Central memory CD8-positive, alpha-beta T cell (primary cell): Measurements from ENCODE around the gene RICTOR.

ENCODE experiments used
- ATAC-seq: fragments of 150-1000 bp; cut with Tn5 transposase; replicated peaks from 2 replicates; pipeline ENCODE4 v1.10.0; 2022; ENCODE audit warnings: mild to moderate bottlenecking, moderate FRiP score, moderate number of reproducible peaks; ENCODE audit not compliant: poor library complexity, severe bottlenecking; ENCODE audit errors: extremely low read depth
- DNase-seq, 2 donors: peaks; one replicate each; pipeline ENCODE4 v3.0.0; 2021; ENCODE audit warnings: low spot score in 2 of 2
- H3K27ac Mint-ChIP-seq: one replicate; pipeline ENCODE4 v1.8.0; 2022; ENCODE audit warnings: low read depth, mild to moderate bottlenecking, moderate library complexity, mixed read lengths
- H3K27me3 Mint-ChIP-seq: one replicate; pipeline ENCODE4 v1.8.0; 2022; ENCODE audit warnings: mixed read lengths
- H3K36me3 Mint-ChIP-seq: one replicate; pipeline ENCODE4 v1.8.0; 2022; ENCODE audit warnings: mild to moderate bottlenecking, moderate library complexity, mixed read lengths; ENCODE audit not compliant: insufficient read depth
- H3K4me1 Mint-ChIP-seq: one replicate; pipeline ENCODE4 v1.8.0; 2022; ENCODE audit warnings: mixed read lengths
- H3K4me3 Mint-ChIP-seq: one replicate; pipeline ENCODE4 v1.8.0; 2022; ENCODE audit warnings: mild to moderate bottlenecking, moderate library complexity, mixed read lengths
- H3K9me3 Mint-ChIP-seq: one replicate; pipeline ENCODE4 v1.8.0; 2022; ENCODE audit warnings: mixed read lengths

The RICTOR gene

GRCh38 chr5:39031041-39031440, 43.2 kb downstream of the RICTOR start:
- H3K4me1 Mint-ChIP-seq, result peaks cover 52% of the 10 kb centered on the region
- DNase-seq (no peak), ATAC-seq (no peak)
- H3K27me3 Mint-ChIP-seq, result no peaks in the 10 kb centered on the region
- H3K9me3 Mint-ChIP-seq, result no peaks in the 10 kb centered on the region
- H3K36me3 Mint-ChIP-seq, result peaks cover 14% of the 10 kb centered on the region
- no peak overlapping the region for H3K4me3 Mint-ChIP-seq
- H3K27ac Mint-ChIP-seq, result peak overlapping the region; percentile 8

- Mint-ChIP-seq H3K4me3 (no peak overlapping the region), H3K27me3 (no peaks in the 10 kb centered on the region), H3K27ac (peak overlapping the region; percentile 50), H3K36me3 (peaks cover 9% of the 10 kb centered on the region), H3K4me1 (peaks cover 54% of the 10 kb centered on the region), H3K9me3 (no peaks in the 10 kb centered on the region)
- DNase-seq (no peak), ATAC-seq (no peak)
These were observed 48.7 kb downstream of the RICTOR start for GRCh38 chr5:39025456-39025855.

GRCh38 chr5:39024884-39025283, 49.3 kb downstream of the RICTOR start:
- ATAC-seq (no peak), DNase-seq (no peak)
- H3K27ac Mint-ChIP-seq, result peak overlapping the region; percentile 50
- no peak overlapping the region for H3K4me3 Mint-ChIP-seq
- no peaks in the 10 kb centered on the region for H3K9me3 Mint-ChIP-seq
- peaks cover 9% of the 10 kb centered on the region for H3K36me3 Mint-ChIP-seq
- H3K27me3 Mint-ChIP-seq, result no peaks in the 10 kb centered on the region
- peaks cover 50% of the 10 kb centered on the region for H3K4me1 Mint-ChIP-seq

- Mint-ChIP-seq H3K36me3 (peaks cover 14% of the 10 kb centered on the region), H3K9me3 (no peaks in the 10 kb centered on the region), H3K27ac (no peak overlapping the region), H3K4me1 (peaks cover 55% of the 10 kb centered on the region), H3K27me3 (no peaks in the 10 kb centered on the region), H3K4me3 (no peak overlapping the region)
- DNase-seq (no peak), ATAC-seq (peak; percentile 54)
These were observed 50.2 kb downstream of the RICTOR start for GRCh38 chr5:39024005-39024404.

- no peaks in the 10 kb centered on the region for H3K9me3 Mint-ChIP-seq
- peak overlapping the region; percentile 50 for H3K27ac Mint-ChIP-seq
- no peak overlapping the region for H3K4me3 Mint-ChIP-seq
- DNase-seq, result no peak
- peaks cover 19% of the 10 kb centered on the region for H3K36me3 Mint-ChIP-seq
- peaks cover 61% of the 10 kb centered on the region for H3K4me1 Mint-ChIP-seq
- H3K27me3 Mint-ChIP-seq, result no peaks in the 10 kb centered on the region
- ATAC-seq, result no peak
These were observed 51.1 kb downstream of the RICTOR start for GRCh38 chr5:39023121-39023520.

GRCh38 chr5:39022151-39022550, 52.0 kb downstream of the RICTOR start:
- Mint-ChIP-seq H3K27me3 (no peaks in the 10 kb centered on the region), H3K9me3 (no peaks in the 10 kb centered on the region), H3K36me3 (peaks cover 19% of the 10 kb centered on the region), H3K4me3 (no peak overlapping the region), H3K4me1 (peaks cover 61% of the 10 kb centered on the region), H3K27ac (peak overlapping the region; percentile 50)
- no peak for DNase-seq
- no peak for ATAC-seq

- H3K27me3 Mint-ChIP-seq, result no peaks in the 10 kb centered on the region
- H3K4me1 Mint-ChIP-seq, result peaks cover 63% of the 10 kb centered on the region
- ATAC-seq (no peak), DNase-seq (no peak)
- peak overlapping the region; percentile 58 for H3K27ac Mint-ChIP-seq
- no peaks in the 10 kb centered on the region for H3K9me3 Mint-ChIP-seq
- no peak overlapping the region for H3K4me3 Mint-ChIP-seq
- H3K36me3 Mint-ChIP-seq, result peaks cover 17% of the 10 kb centered on the region
These were observed 52.8 kb downstream of the RICTOR start for GRCh38 chr5:39021413-39021812.

GRCh38 chr5:39020458-39020857, 53.7 kb downstream of the RICTOR start:
- peaks cover 66% of the 10 kb centered on the region for H3K4me1 Mint-ChIP-seq
- H3K36me3 Mint-ChIP-seq, result peaks cover 20% of the 10 kb centered on the region
- H3K4me3 Mint-ChIP-seq, result no peak overlapping the region
- ATAC-seq (no peak), DNase-seq (no peak)
- H3K9me3 Mint-ChIP-seq, result no peaks in the 10 kb centered on the region
- H3K27me3 Mint-ChIP-seq, result no peaks in the 10 kb centered on the region
- no peak overlapping the region for H3K27ac Mint-ChIP-seq

GRCh38 chr5:39019254-39019653, 54.9 kb downstream of the RICTOR start:
- no peak overlapping the region for H3K27ac Mint-ChIP-seq
- H3K36me3 Mint-ChIP-seq, result peaks cover 20% of the 10 kb centered on the region

GRCh38 chr5:39017504-39017903, 56.7 kb downstream of the RICTOR start:
- Mint-ChIP-seq H3K27ac (no peak overlapping the region), H3K27me3 (no peaks in the 10 kb centered on the region), H3K4me1 (peaks cover 41% of the 10 kb centered on the region), H3K36me3 (peaks cover 18% of the 10 kb centered on the region), H3K9me3 (no peaks in the 10 kb centered on the region), H3K4me3 (no peak overlapping the region)
- DNase-seq (no peak), ATAC-seq (no peak)

More at GRCh38 chr5:39019254-39019653, 54.9 kb downstream of the RICTOR start:
- no peak for DNase-seq
- ATAC-seq, result no peak
- Mint-ChIP-seq H3K9me3 (no peaks in the 10 kb centered on the region), H3K4me3 (no peak overlapping the region), H3K27me3 (no peaks in the 10 kb centered on the region), H3K4me1 (peaks cover 58% of the 10 kb centered on the region)

GRCh38 chr5:39016587-39017275, 57.5 kb downstream of the RICTOR start:
- Mint-ChIP-seq H3K4me1 (peaks cover 33% of the 10 kb centered on the region), H3K9me3 (peaks cover 5% of the 10 kb centered on the region), H3K36me3 (peaks cover 18% of the 10 kb centered on the region), H3K27me3 (no peaks in the 10 kb centered on the region), H3K4me3 (no peak overlapping the region), H3K27ac (peak overlapping the region; percentile 32)
- DNase-seq (no peak), ATAC-seq (no peak)

GRCh38 chr5:39015743-39016586, 58.2 kb downstream of the RICTOR start:
- DNase-seq (no peak), ATAC-seq (no peak)
- Mint-ChIP-seq H3K4me1 (peaks cover 27% of the 10 kb centered on the region), H3K27ac (peak overlapping the region; percentile 32), H3K4me3 (peak overlapping the region; percentile 0), H3K27me3 (no peaks in the 10 kb centered on the region), H3K9me3 (peaks cover 5% of the 10 kb centered on the region), H3K36me3 (peaks cover 21% of the 10 kb centered on the region)

- ATAC-seq, result no peak
- peaks cover 24% of the 10 kb centered on the region for H3K36me3 Mint-ChIP-seq
- no peak overlapping the region for H3K4me3 Mint-ChIP-seq
- H3K27me3 Mint-ChIP-seq, result no peaks in the 10 kb centered on the region
- no peak for DNase-seq
- peaks cover 31% of the 10 kb centered on the region for H3K4me1 Mint-ChIP-seq
- H3K27ac Mint-ChIP-seq, result no peak overlapping the region
- peaks cover 5% of the 10 kb centered on the region for H3K9me3 Mint-ChIP-seq
These were observed 59.6 kb downstream of the RICTOR start for GRCh38 chr5:39014561-39014960.
